ENCODE data around the gene FAM171A2.
A peak's percentile ranks its signal among the peaks of the same experiment; 100 is the strongest.
"Not testable (repeated sequence)": the region's sequence is repeated elsewhere in the genome, so short reads cannot be mapped to it uniquely, and the experiment has no call there.

FAM171A2 gene

GRCh38 chr17:44352828-44353671, 10.6 kb downstream of the FAM171A2 start:
- ATAC-seq (replicated peaks; ENCODE audit: extremely low read depth, poor library complexity, severe bottlenecking) (no peak), DNase-seq (ENCODE audit: low spot score in 2 of 2) (no peak)
- Mint-ChIP-seq H3K4me3 (peak overlapping the region; percentile 56), H3K36me3 (ENCODE audit: insufficient read depth) (peaks cover 8% of the 10 kb centered on the region), H3K27me3 (no peaks in the 10 kb centered on the region), H3K27ac (ENCODE audit: low read depth) (no peak overlapping the region), H3K4me1 (peaks cover 11% of the 10 kb centered on the region), H3K9me3 (no peaks in the 10 kb centered on the region)

GRCh38 chr17:44351961-44352827, 11.5 kb downstream of the FAM171A2 start:
- DNase-seq (ENCODE audit: low spot score in 2 of 2), result no peak
- Mint-ChIP-seq H3K4me1 (peaks cover 11% of the 10 kb centered on the region), H3K27me3 (no peaks in the 10 kb centered on the region), H3K9me3 (no peaks in the 10 kb centered on the region), H3K36me3 (ENCODE audit: insufficient read depth) (peaks cover 9% of the 10 kb centered on the region), H3K4me3 (no peak overlapping the region), H3K27ac (ENCODE audit: low read depth) (no peak overlapping the region)
- ATAC-seq (replicated peaks; ENCODE audit: extremely low read depth, poor library complexity, severe bottlenecking), result no peak

GRCh38 chr17:44351464-44351863, 12.2 kb downstream of the FAM171A2 start:
- Mint-ChIP-seq H3K36me3 (ENCODE audit: insufficient read depth) (peaks cover 9% of the 10 kb centered on the region), H3K27ac (ENCODE audit: low read depth) (no peak overlapping the region), H3K4me3 (no peak overlapping the region), H3K27me3 (no peaks in the 10 kb centered on the region), H3K4me1 (peaks cover 11% of the 10 kb centered on the region), H3K9me3 (no peaks in the 10 kb centered on the region)
- DNase-seq (ENCODE audit: low spot score in 2 of 2) (no peak), ATAC-seq (replicated peaks; ENCODE audit: extremely low read depth, poor library complexity, severe bottlenecking) (no peak)

- DNase-seq (ENCODE audit: low spot score in 2 of 2) (peak; percentile 51 to 60), ATAC-seq (replicated peaks; ENCODE audit: extremely low read depth, poor library complexity, severe bottlenecking) (peak; percentile 59)
- no peak overlapping the region for H3K27ac Mint-ChIP-seq (ENCODE audit: low read depth)
- no peaks in the 10 kb centered on the region for H3K27me3 Mint-ChIP-seq
- H3K4me1 Mint-ChIP-seq, result peaks cover 18% of the 10 kb centered on the region
- no peak overlapping the region for H3K4me3 Mint-ChIP-seq
- no peaks in the 10 kb centered on the region for H3K9me3 Mint-ChIP-seq
- H3K36me3 Mint-ChIP-seq (ENCODE audit: insufficient read depth), result peaks cover 9% of the 10 kb centered on the region
Observed at GRCh38 chr17:44350733-44351226, 12.9 kb downstream of the FAM171A2 start.

- Mint-ChIP-seq H3K9me3 (no peaks in the 10 kb centered on the region), H3K27ac (ENCODE audit: low read depth) (no peak overlapping the region), H3K4me3 (no peak overlapping the region), H3K4me1 (peaks cover 29% of the 10 kb centered on the region), H3K27me3 (no peaks in the 10 kb centered on the region), H3K36me3 (ENCODE audit: insufficient read depth) (peaks cover 9% of the 10 kb centered on the region)
- DNase-seq (ENCODE audit: low spot score in 2 of 2), result no peak
- no peak for ATAC-seq (replicated peaks; ENCODE audit: extremely low read depth, poor library complexity, severe bottlenecking)
Observed at GRCh38 chr17:44349553-44350070, 14.0 kb downstream of the FAM171A2 start.

GRCh38 chr17:44348988-44349364, 14.7 kb downstream of the FAM171A2 start:
- no peaks in the 10 kb centered on the region for H3K9me3 Mint-ChIP-seq
- no peaks in the 10 kb centered on the region for H3K27me3 Mint-ChIP-seq
- ATAC-seq (replicated peaks; ENCODE audit: extremely low read depth, poor library complexity, severe bottlenecking) (no peak), DNase-seq (ENCODE audit: low spot score in 2 of 2) (no peak)
- no peak overlapping the region for H3K27ac Mint-ChIP-seq (ENCODE audit: low read depth)
- no peak overlapping the region for H3K4me3 Mint-ChIP-seq
- H3K36me3 Mint-ChIP-seq (ENCODE audit: insufficient read depth), result peaks cover 9% of the 10 kb centered on the region
- H3K4me1 Mint-ChIP-seq, result peaks cover 31% of the 10 kb centered on the region

GRCh38 chr17:44348234-44348987, 15.2 kb downstream of the FAM171A2 start:
- no peak overlapping the region for H3K27ac Mint-ChIP-seq (ENCODE audit: low read depth)
- H3K27me3 Mint-ChIP-seq, result no peaks in the 10 kb centered on the region
- peaks cover 9% of the 10 kb centered on the region for H3K36me3 Mint-ChIP-seq (ENCODE audit: insufficient read depth)
- H3K9me3 Mint-ChIP-seq, result no peaks in the 10 kb centered on the region
- DNase-seq (ENCODE audit: low spot score in 2 of 2) (no peak), ATAC-seq (replicated peaks; ENCODE audit: extremely low read depth, poor library complexity, severe bottlenecking) (no peak)
- H3K4me3 Mint-ChIP-seq, result no peak overlapping the region
- H3K4me1 Mint-ChIP-seq, result peaks cover 31% of the 10 kb centered on the region

GRCh38 chr17:44347206-44348055, 16.2 kb downstream of the FAM171A2 start:
- H3K27me3 Mint-ChIP-seq; H3K9me3 Mint-ChIP-seq; H3K27ac Mint-ChIP-seq (ENCODE audit: low read depth); H3K36me3 Mint-ChIP-seq (ENCODE audit: insufficient read depth); H3K4me3 Mint-ChIP-seq; DNase-seq (ENCODE audit: low spot score in 2 of 2); ATAC-seq (replicated peaks; ENCODE audit: extremely low read depth, poor library complexity, severe bottlenecking): not testable (repeated sequence)
- peaks cover 26% of the 10 kb centered on the region for H3K4me1 Mint-ChIP-seq

GRCh38 chr17:44346064-44346844, 17.4 kb downstream of the FAM171A2 start:
- peak overlapping the region; percentile 60 for H3K27ac Mint-ChIP-seq (ENCODE audit: low read depth)
- H3K36me3 Mint-ChIP-seq (ENCODE audit: insufficient read depth), result peaks cover 4% of the 10 kb centered on the region
- H3K9me3 Mint-ChIP-seq, result no peaks in the 10 kb centered on the region
- DNase-seq (ENCODE audit: low spot score in 2 of 2), result no peak
- peaks cover 5% of the 10 kb centered on the region for H3K27me3 Mint-ChIP-seq
- ATAC-seq (replicated peaks; ENCODE audit: extremely low read depth, poor library complexity, severe bottlenecking), result no peak
- peaks cover 26% of the 10 kb centered on the region for H3K4me1 Mint-ChIP-seq
- H3K4me3 Mint-ChIP-seq, result peak overlapping the region; percentile 91

- peaks cover 26% of the 10 kb centered on the region for H3K4me1 Mint-ChIP-seq
- peaks cover 2% of the 10 kb centered on the region for H3K36me3 Mint-ChIP-seq (ENCODE audit: insufficient read depth)
- peaks cover 12% of the 10 kb centered on the region for H3K27me3 Mint-ChIP-seq
- ATAC-seq (replicated peaks; ENCODE audit: extremely low read depth, poor library complexity, severe bottlenecking), result peak; percentile 50
- DNase-seq (ENCODE audit: low spot score in 2 of 2), result no peak
- peak overlapping the region; percentile 91 for H3K4me3 Mint-ChIP-seq
- peak overlapping the region; percentile 60 for H3K27ac Mint-ChIP-seq (ENCODE audit: low read depth)
- no peaks in the 10 kb centered on the region for H3K9me3 Mint-ChIP-seq
Observed at GRCh38 chr17:44345454-44346026, 18.1 kb downstream of the FAM171A2 start.
